HG03103 (cell line): Measurements from ENCODE around the gene ARHGEF6.
A peak's percentile ranks its signal among the peaks of the same experiment; 100 is the strongest.
"Not testable (repeated sequence)": the region's sequence is repeated elsewhere in the genome, so short reads cannot be mapped to it uniquely, and the experiment has no call there.

Source experiments
- ATAC-seq: cut with Tn5 transposase; IDR thresholded peaks from one replicate; pipeline ENCODE4 v1.9.1; 2021; ENCODE audit warnings: low read depth; ENCODE audit not compliant: unreplicated experiment

ARHGEF6 gene, protein sequence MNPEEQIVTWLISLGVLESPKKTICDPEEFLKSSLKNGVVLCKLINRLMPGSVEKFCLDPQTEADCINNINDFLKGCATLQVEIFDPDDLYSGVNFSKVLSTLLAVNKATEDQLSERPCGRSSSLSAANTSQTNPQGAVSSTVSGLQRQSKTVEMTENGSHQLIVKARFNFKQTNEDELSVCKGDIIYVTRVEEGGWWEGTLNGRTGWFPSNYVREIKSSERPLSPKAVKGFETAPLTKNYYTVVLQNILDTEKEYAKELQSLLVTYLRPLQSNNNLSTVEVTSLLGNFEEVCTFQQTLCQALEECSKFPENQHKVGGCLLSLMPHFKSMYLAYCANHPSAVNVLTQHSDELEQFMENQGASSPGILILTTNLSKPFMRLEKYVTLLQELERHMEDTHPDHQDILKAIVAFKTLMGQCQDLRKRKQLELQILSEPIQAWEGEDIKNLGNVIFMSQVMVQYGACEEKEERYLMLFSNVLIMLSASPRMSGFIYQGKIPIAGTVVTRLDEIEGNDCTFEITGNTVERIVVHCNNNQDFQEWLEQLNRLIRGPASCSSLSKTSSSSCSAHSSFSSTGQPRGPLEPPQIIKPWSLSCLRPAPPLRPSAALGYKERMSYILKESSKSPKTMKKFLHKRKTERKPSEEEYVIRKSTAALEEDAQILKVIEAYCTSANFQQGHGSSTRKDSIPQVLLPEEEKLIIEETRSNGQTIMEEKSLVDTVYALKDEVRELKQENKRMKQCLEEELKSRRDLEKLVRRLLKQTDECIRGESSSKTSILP

DNA sequence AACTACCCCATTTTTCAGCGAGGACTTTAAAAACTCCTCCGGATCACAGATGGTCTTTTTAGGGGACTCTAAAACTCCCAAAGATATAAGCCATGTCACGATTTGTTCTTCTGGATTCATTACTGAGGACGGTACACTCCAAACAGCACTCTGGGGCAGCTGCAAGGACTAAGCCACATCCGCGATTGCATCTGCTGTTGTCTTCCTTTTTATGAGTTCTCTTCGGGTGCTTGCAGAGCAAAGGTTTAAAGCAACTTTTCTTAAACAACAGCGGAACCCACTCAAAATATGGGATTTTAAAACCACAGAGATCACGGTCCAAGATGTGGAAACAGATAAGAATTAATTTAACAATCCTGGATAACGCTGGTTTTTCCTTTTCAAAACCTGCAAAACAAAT, at the start of gene ARHGEF6:
TSS of gene ARHGEF6 (minus strand) at position 170 of the 400 bp plus-strand sequence. CDS start at position 120, 50 bp downstream.
- peak; percentile 40 for ATAC-seq

DNA sequence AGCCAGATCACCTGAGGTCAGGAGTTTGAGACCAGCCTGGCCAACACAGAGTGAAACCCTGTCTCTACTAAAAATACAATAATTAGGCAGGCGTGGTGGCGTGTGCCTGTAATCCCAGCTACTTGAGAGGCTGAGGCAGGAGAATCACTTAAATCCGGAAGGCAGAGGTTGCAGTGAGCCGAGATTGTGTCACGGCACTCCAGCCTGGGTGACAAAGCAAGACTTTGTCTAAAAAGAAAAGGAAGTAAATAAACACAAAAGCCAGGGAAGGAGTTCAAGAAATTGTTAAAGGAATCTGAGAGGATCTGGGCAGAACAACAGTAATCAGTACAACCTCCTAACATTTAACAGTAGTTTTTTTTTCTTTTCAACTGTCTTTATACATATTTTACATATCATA, 48.7 kb upstream of the ARHGEF6 start:
- no peak for ATAC-seq

DNA sequence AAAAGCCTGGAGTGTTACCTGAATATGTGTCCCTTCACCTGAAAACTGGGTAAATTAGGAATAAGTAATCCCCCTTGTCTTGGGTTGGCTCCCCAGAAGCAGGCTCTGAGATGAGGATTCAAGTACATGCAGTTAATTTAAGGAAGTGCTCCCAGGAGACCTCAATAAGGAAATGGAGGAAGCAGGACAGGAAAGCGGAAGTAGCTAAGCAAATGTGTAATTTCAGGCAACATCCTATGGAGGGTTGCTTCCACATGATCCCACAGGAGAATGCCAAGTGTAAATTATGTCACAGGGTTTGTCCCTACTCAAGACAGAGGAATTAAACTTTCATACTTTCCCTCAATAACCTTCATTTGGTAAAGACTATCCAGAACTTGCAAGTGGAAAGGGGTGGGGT, 48.1 kb upstream of the ARHGEF6 start:
- no peak for ATAC-seq

DNA sequence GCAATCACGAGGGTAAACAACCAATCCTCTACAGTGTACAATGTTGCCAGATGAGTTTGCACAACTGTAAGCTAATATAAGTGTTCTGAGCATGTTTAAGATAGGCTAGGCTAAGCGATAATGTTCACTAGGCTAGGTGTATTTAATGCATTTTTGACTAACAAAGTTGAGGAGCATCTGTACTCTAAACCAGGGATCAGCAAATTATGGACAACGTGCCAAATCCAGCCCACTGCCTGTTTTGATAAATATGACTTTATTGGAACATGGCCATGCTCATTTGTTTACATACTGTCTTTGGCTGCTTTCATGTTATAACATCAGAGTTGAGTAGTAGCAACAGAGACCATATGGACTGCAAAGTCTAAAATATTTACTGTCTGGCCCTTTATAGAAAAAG, 46.3 kb upstream of the ARHGEF6 start:
- ATAC-seq, result no peak

DNA sequence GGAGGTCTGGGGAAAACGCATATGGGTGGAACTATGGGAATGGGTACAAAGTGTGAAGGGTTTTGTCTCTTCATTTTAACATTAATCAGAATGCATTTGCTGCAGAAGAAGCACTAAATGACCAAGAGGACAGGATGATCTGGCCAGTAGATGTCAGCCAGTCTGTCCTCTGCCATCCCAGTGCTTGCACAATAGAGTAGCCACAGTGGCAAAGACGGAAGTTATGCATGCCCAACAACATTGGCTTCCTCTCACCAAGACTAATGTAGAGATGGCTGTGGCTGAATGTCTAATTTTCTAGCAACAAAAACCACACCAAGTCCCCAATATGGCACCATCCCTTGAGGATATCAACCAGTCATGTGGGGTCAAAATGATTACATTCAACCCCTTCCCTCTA, 45.0 kb upstream of the ARHGEF6 start:
- ATAC-seq, result no peak

DNA sequence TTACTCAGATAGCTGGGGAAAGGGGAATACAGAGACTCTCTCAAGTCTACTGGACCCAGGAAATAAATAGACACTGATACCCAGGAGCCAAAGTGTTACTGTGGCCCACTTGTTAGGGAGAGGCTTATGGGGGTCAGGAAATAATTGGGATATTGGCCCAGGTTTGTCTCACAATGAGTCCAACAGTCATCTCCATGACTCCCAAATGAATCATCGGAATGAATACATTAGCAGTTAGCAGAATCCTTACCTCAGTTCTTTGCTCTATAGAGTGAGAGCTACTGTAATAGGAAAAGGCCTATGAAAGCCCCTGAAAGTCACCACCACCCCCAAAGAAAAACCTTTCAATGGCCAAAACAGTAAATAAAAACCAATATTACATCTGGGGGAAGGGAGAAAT, 42.4 kb upstream of the ARHGEF6 start:
- no peak for ATAC-seq

DNA sequence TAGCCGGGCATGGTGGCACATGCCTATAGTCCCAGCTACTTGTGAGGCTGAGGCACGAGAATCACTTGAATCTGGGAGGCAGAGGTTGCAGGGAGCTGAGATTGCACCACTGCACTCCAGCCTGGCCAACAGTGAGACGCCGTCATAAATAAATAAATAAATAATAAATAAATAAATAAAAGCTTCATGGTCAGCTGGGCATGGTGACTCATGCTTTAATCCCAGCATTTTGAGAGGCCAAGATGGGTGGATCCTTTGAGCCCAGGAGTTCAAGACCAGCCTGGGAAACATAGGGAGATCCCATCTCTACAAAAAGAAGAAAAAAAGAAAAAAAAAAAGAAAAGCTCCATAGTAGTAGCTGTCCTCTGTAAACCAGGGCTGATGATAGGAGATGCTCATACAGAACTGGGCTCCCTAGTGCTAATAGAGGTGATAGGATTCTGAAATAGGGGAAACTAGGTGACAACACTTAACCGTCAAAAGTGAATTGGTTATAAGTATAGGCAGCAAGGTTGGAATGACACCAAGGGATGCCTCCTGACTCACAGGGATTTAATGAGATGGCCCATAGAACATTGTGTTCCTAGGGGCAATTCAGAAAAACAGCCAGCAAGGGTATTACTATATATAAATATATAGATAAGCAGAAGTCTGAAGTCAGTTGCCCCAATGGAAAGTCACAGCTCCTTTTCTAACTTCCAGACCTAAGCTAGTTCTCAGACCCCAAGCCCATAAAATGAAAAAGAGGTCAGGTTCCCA, 41.8 kb upstream of the ARHGEF6 start:
- ATAC-seq, result no peak

DNA sequence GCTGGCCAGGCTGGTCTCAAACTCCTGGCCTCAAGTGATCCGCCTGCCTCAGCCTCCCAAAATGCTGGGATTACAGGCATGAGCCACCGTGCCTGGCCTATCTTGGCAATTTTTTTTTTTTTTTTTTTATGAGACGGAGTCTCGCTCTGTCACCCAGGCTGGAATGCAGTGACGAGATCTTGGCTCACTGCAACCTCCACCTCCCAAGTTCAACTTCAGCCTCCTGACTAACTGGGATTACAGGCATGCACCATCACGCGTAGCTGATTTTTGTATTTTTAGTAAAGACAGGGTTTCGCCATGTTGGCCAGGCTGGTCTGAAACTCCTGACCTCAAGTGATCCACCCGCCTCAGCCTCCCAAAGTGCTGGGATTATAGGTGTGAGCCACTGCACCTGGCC, 39.0 kb upstream of the ARHGEF6 start:
- ATAC-seq, result not testable (repeated sequence)

DNA sequence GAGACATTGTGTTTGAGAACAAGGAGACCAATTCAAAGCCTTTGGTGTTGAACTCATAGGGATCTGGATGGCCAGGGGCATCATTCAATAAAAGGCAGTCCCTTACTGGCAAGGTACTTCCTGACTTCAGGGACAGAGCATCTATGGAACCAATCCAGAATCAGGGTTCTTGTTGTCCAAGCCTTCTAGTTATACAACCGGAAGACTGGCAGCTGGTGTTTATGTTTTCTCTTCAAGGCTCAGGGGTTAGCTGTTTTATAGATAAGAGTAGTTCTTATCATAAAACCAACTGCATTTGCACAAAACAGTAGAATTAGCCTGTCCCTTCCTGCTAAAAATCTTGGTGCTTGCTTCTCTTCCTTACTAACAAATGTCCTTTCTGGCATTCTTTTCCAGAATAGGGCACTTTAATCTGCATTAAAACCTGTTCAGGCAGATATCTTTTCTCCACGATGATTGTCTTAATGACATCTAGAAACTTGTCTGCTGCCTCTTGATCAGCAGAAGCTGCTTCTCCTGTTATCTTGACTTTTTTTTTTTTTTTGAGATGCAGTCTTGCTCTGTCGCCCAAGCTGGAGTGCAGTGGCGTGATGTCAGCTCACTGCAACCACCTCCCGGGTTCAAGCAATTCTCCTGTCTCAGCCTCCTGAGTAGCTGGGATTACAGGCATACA, 38.4 kb upstream of the ARHGEF6 start:
- ATAC-seq, result no peak

DNA sequence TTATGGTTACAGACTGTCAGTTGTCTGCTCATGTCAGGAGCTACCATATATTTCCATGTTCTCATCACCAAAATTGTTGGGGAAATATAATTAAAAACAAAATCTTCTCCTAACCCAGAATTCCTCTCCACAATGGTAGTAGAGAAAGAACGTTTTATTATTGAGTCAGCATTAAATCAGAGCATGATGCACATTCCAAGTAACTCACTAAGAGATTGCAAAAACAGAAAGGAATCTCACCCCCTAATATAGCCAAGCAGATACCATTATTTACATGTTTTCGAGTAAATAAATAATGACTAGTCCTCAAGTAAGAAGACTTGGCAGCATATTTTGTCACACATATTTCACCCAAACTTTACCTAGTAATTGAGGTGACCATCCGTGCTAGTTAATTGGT, 36.2 kb upstream of the ARHGEF6 start:
- no peak for ATAC-seq

DNA sequence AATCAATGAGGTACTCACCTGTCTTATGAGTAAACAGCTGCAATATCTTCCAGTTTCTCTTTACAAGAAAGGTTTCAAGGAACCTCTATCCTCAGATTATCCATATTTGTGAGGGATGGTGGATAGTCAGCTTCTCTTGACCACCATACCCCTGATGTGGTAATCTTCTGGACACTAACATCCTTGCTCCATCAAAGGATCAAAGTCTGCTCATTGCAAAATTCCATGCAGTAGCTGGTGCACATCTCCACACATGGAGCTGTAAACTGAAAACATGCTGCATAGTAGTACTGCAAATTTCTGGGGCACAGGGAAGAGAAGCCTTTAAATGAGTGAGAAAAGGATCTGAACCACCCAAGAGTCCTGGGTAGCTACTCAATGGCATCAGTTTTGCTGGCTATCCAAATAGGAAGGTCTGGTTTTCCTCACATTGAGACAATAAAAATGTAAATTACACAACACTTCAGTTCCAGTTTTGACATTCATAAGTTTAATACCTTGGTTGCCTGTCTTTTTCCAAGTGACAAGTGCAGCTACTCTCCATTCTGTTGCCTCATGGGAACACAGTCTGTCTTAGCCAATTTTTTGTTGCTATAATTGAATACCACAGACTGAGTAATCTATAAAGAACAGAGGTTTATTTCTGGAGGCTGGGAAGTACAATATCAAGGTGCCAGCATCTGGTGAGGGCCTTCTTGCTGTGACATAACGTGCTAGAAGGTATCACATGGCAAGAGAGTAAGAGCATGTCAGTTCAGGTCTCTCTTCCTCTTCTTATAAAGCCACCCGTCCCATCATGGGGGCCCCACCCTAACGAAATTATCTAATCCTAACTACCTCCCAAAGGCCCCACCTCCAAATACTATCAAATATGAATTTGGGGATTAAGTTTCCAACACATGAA, 34.4 kb upstream of the ARHGEF6 start:
- ATAC-seq, result no peak

DNA sequence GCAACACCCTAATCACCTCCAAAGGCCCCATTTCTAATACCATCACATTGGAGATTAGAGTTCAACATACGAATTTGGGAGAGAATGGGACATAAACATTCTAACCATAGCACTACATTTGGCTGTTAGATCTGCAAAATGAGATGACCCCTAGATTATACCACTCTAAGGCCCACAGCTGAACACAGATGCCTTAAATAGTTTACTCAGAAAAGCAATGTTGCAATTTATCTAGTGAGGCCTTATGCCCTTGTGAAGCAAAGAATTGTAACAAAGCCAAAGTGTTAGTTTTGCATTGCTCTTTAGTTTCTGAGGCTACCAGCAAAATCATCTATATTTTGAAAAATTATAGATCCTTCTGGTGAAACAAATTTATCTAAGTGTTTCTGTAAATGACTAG, 31.6 kb upstream of the ARHGEF6 start:
- ATAC-seq, result no peak

DNA sequence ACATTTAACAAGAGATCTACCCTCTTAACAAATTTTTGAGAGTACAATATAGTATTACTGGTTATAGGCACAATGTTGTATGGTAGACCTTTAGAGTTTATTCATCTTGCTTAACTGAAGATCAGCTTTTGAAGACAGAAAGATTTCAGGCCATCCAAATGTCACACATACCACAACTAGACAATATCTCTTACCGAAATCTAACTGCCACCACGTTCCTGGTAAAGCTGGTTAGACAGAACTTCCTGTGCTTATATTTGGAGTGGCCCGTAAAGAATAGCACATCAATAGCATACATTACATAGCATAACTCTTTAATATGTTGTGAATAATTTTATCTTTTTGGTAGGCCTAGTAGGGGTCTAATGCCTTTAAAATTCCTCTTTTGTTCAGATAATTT, 29.8 kb upstream of the ARHGEF6 start:
- no peak for ATAC-seq

DNA sequence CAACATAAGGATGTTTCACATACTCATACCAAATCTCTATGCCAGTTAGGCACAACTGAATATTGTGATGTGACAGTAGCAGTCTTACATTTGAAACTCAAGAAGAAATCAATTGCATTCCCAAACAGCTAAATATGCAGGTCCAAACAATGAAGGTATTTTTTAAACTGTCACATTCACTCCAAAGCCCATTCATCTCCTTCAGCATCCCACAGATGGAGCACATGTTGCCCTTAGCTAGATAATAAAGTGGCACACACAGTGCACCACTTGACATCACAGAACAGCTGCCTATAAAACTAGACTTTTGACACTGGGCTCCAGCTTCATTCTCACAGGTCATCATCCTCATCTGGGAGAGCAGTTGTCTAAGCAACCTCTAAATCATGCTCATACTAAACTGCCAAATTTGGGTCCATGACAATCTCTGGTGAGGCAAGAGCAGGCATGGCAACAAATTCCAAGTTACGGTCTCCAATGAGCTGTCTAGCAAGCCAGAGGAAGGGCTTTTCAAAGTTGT, 26.2 kb upstream of the ARHGEF6 start:
- no peak for ATAC-seq

DNA sequence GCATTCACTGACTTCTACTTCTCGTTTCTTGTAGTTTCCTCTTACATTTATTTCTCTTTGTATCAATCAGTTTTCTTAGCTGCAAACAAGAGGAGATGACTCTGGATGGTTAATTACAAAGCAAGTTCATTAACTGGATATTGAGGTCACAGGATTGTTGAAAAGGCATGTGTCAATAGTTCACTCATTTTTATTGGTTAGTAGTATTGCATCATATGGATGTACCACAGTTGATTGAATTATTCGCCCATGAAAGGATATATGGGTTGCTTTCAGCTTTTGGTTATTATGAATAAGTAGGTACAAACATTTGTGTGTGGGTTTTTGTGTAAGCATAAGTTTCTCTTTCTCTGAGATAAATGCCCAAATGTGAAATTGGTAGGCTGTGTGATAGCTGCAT, 21.8 kb upstream of the ARHGEF6 start:
- ATAC-seq, result no peak

DNA sequence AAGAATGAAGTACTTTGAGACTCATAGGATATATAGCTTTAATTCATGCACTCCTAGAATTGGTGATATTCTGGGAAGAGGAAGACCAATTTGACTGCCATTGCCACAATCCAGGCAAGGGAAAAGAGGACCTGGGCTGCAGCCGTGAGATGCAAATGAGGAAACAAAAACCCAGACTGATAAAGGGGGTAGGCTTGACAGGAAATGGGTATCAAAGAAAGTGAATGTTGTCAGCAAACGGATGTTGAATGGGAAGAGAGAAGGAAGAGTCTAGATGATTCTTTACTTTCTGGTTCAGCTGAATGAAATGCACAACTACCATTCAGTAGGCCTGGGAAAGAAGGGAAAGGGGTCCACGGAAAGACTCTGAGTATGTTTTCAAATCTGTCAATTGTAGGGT, 17.1 kb upstream of the ARHGEF6 start:
- ATAC-seq, result no peak

DNA sequence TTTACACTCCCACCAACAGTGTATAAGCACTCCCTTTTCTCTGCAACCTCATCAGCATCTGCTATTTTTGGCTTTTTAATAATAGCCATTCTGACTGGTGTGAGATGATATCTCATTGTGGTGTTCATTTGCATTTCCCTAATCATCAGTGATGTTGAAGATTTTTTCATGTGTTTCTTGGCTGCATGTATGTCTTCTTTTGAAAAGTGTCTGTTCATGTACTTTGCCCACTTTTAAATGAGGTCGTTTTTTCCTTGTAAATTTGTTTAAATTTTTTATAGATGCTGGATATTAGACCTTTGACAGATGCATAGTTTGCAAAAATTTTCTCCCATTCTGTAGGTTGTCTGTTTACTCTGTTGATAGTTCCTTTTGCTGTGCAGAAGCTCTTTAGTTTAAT, 14.4 kb upstream of the ARHGEF6 start:
- not testable (repeated sequence) for ATAC-seq

DNA sequence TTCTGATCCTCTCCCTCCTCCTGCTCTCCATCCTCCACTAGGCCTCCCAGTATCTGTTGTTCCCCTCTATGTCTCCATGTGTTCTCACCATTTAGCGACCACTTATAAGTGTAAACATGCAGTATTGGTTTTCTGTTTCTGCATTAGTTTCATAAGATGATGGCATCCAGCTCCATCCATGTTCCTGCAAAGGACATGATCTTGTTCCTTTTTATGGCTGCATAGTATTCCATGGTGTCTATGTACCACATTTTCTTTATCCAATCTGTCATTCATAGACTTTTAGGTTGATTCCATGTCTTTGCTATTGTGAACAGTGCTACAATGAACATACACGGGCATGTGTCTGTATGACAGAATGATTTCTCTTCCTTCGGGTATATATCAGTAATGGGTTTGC, 13.9 kb upstream of the ARHGEF6 start:
- ATAC-seq, result not testable (repeated sequence)

DNA sequence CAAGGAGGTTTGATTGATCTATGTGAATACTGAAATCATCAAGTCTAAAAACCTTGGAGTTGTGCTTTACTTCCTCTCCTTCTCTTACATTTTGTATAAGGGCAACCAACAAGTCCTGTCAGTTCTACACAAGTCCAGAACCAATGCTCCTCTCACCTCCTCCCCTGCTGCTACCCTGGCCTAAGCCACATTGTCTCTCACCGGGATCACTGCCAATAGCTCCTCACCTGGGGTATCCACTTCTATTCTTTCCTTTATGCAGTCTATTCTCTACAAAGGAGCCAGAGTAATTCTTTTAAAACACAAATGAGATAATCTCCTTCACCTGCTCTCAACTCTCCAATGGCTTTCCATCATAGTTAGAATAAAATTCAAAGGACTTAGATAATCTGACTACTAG, 13.3 kb upstream of the ARHGEF6 start:
- no peak for ATAC-seq
